Kidney (tissue), 14 donors: ENCODE data around the gene TADA1. TPM values are rescaled to one million over a fixed set of nuclear protein-coding genes. Genes with fewer than 3 reads are reported as not detected.

ENCODE experiments used
- DNase-seq, 5 donors: peaks; one replicate each; pipeline ENCODE4 v3.0.0-alpha.2; 2013 to 2020
- FAIRE-seq: peaks from 2 replicates; lab custom pipeline; 2012; peaks lifted over from hg19 to GRCh38; lab: Jason Lieb, UNC
- H3K27ac ChIP-seq, 2 donors: one replicate each; pipeline ENCODE4 v1.7.0; 2013; ENCODE audit warnings: low read depth in 2 of 2, low read length in 2 of 2, inconsistent platforms in 1 of 2
- H3K27me3 ChIP-seq: one replicate; pipeline ENCODE4 v1.7.1; 2013; ENCODE audit warnings: low read length, inconsistent platforms; ENCODE audit not compliant: control insufficient read depth, insufficient read depth
- H3K36me3 ChIP-seq, 3 donors: one replicate each; pipeline versions ENCODE4 v1.7.0 to v1.7.1; 2013; ENCODE audit warnings: low read length in 3 of 3, control low read depth in 1 of 3, inconsistent platforms in 1 of 3; ENCODE audit not compliant: insufficient read depth in 3 of 3, control insufficient read depth in 2 of 3
- H3K4me1 ChIP-seq, 3 donors: one replicate each; pipeline versions ENCODE4 v1.7.0 to v1.7.1; 2013; ENCODE audit warnings: low read length in 3 of 3, inconsistent platforms in 1 of 3, low read depth in 1 of 3; ENCODE audit not compliant: control insufficient read depth in 2 of 3, insufficient read depth in 2 of 3
- H3K4me3 ChIP-seq, 3 donors: one replicate each; pipeline versions ENCODE4 v1.7.0 to v1.8.1; 2013; ENCODE audit warnings: low read length in 3 of 3, control low read depth in 1 of 3, inconsistent platforms in 1 of 3
- H3K9ac ChIP-seq, 3 donors: one replicate each; pipeline versions ENCODE4 v1.7.0 to v1.7.1; 2013; ENCODE audit warnings: low read length in 3 of 3, control low read depth in 1 of 3, inconsistent platforms in 1 of 3
- H3K9me3 ChIP-seq, 3 donors: one replicate each; pipeline versions ENCODE4 v1.7.0 to v1.7.1; 2013; ENCODE audit warnings: low read length in 3 of 3, control low read depth in 1 of 3, inconsistent platforms in 1 of 3; ENCODE audit not compliant: control insufficient read depth in 2 of 3, insufficient read depth in 1 of 3
- CTCF ChIP-seq: IDR thresholded peaks from 3 replicates; pipeline ENCODE4 v1.5.1; 2012; ENCODE audit warnings: mild to moderate bottlenecking, moderate library complexity, borderline replicate concordance; ENCODE audit not compliant: insufficient read depth; ENCODE audit errors: extremely low read depth
- intact Hi-C: fragments of 100-400 bp; cut with DNase I; formaldehyde crosslinking; loops from one replicate; pipeline ENCODE4 v1.11.1; 2022
- polyA plus RNA-seq: library from polyadenylated mRNA; stranded (reverse); fragments of 350-450 nt; fragmentation: Illumina TruSeq; extraction: RNeasy Lipid Tissue Mini Kit (QIAGEN cat#74804); gene quantifications from one replicate; pipeline ENCODE4 v1.2.3, GENCODE V29; 2014; ENCODE audit warnings: low read depth, low replicate concordance; ENCODE audit not compliant: insufficient read depth
- total RNA-seq: library from RNA; stranded (reverse); fragmentation: NEBNext Ultra II Directional; extraction: Animal tissue kit (Norgen Biotek cat#: 25700); gene quantifications from one replicate; pipeline ENCODE4 v1.2.1, GENCODE V29; 2021
- donor health status: control.
- donor health status: control.
- donor health status: control.
- donor health status: control.
- donor health status: control.
- donor health status: DM: yes; HTN: yes; CAD: no.
- donor health status: Normal renal cell carcinoma (clear cell type).

TADA1 gene
- total and polyA plus RNA-seq, 2 donors from 2014 or later: 11.5 to 13.7 TPM

- FAIRE-seq (peak; percentile 98), DNase-seq (peak in 4 of 5 donors; percentile 74 to 91 (median 84))
- H3K9ac ChIP-seq: no peak overlapping the region
- intact Hi-C loops: loop anchor here (10.0 kb wide), 1 partner anchor 144 kb away; no protein-coding TSS in a partner anchor
- H3K27me3 ChIP-seq: no peaks in the 10 kb centered on the region
- H3K9me3 ChIP-seq: no peaks in the 10 kb centered on the region
- no peaks in the 10 kb centered on the region for H3K36me3 ChIP-seq
- no peak overlapping the region for H3K27ac ChIP-seq
- H3K4me1 ChIP-seq: no peaks in the 10 kb centered on the region
- peak; percentile 83 for TF ChIP-seq CTCF
- no peak overlapping the region for H3K4me3 ChIP-seq
Measured at GRCh38 chr1:166910396-166910994, 34.4 kb upstream of the TADA1 start.

GRCh38 chr1:166908942-166909341, 32.9 kb upstream of the TADA1 start:
- DNase-seq (no peak), FAIRE-seq (no peak)
- intact Hi-C loops: no loop called here
- Histone ChIP-seq H3K4me1 (no peaks in the 10 kb centered on the region), H3K36me3 (no peaks in the 10 kb centered on the region), H3K4me3 (no peak overlapping the region), H3K27me3 (no peaks in the 10 kb centered on the region), H3K9ac (no peak overlapping the region), H3K9me3 (no peaks in the 10 kb centered on the region), H3K27ac (no peak overlapping the region)
- no peak for TF ChIP-seq CTCF

GRCh38 chr1:166907763-166908162, 31.7 kb upstream of the TADA1 start:
- TF ChIP-seq CTCF: no peak
- DNase-seq: no peak
- Histone ChIP-seq H3K9me3 (no peaks in the 10 kb centered on the region), H3K4me1 (no peaks in the 10 kb centered on the region), H3K36me3 (no peaks in the 10 kb centered on the region), H3K4me3 (no peak overlapping the region), H3K27ac (no peak overlapping the region), H3K9ac (no peak overlapping the region), H3K27me3 (no peaks in the 10 kb centered on the region)
- no peak for FAIRE-seq
- intact Hi-C loops: no loop called here

- intact Hi-C loops: no loop called here
- DNase-seq: no peak
- H3K27me3 ChIP-seq: no peaks in the 10 kb centered on the region
- H3K9me3 ChIP-seq: no peaks in the 10 kb centered on the region
- TF ChIP-seq CTCF: no peak
- no peak overlapping the region for H3K4me3 ChIP-seq
- no peaks in the 10 kb centered on the region for H3K4me1 ChIP-seq
- no peak overlapping the region for H3K9ac ChIP-seq
- no peak overlapping the region for H3K27ac ChIP-seq
- H3K36me3 ChIP-seq: no peaks in the 10 kb centered on the region
- FAIRE-seq: no peak
Measured at GRCh38 chr1:166907051-166907450, 31.0 kb upstream of the TADA1 start.
